ENCODE data around the gene ABI3. TPM values are rescaled to one million over a fixed set of nuclear protein-coding genes. Genes with fewer than 3 reads are reported as not detected.
A peak's percentile ranks its signal among the peaks of the same experiment; 100 is the strongest.

Gene ABI3
- total and polyA plus RNA-seq, 12 donors: 2.4 to 39.9 (median 15.1) TPM

DNA sequence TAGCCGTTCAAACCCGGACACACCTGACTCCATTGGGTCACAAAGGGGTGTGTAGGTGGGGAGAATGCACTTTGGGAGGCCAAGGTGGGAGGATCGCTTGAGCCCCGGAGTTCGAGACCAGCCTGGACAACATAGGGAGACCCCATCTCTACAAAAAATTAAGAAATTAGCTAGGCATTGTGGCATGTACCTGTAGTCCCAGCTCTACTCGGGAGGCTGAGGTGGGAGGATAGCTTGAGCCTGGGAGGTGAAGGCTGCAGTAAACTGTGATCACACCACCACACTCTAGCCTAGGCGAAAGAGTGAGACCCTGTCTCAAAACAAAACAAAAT lies 21.0 kb downstream of the ABI3 start:
- no peak for DNase-seq
- H3K27ac ChIP-seq: no peak overlapping the region
- H3K9me3 ChIP-seq (replicated peaks in 1 of 3): no peaks in the 10 kb centered on the region
- peaks cover 8 to 10% of the 10 kb centered on the region in 2 donors for H3K4me1 ChIP-seq (replicated peaks in 1 of 2)
- intact Hi-C loops (cut with DNase I): no loop called here
- no peak for TF ChIP-seq POLR2A (IDR thresholded peaks at IDR 0.05)
- TF ChIP-seq, protein P1, sequence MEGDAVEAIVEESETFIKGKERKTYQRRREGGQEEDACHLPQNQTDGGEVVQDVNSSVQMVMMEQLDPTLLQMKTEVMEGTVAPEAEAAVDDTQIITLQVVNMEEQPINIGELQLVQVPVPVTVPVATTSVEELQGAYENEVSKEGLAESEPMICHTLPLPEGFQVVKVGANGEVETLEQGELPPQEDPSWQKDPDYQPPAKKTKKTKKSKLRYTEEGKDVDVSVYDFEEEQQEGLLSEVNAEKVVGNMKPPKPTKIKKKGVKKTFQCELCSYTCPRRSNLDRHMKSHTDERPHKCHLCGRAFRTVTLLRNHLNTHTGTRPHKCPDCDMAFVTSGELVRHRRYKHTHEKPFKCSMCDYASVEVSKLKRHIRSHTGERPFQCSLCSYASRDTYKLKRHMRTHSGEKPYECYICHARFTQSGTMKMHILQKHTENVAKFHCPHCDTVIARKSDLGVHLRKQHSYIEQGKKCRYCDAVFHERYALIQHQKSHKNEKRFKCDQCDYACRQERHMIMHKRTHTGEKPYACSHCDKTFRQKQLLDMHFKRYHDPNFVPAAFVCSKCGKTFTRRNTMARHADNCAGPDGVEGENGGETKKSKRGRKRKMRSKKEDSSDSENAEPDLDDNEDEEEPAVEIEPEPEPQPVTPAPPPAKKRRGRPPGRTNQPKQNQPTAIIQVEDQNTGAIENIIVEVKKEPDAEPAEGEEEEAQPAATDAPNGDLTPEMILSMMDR (IDR thresholded peaks at IDR 0.05): no peak
- 65 to 69% (median 68%) methylated on average over 7 of the region's 7 CpGs for WGBS, 4 donors
- H3K4me3 ChIP-seq: peak overlapping the region in 1 of 4 donors; percentile 61
- no peaks in the 10 kb centered on the region for H3K36me3 ChIP-seq (replicated peaks in 1 of 2)
- no peaks in the 10 kb centered on the region for H3K27me3 ChIP-seq

DNA sequence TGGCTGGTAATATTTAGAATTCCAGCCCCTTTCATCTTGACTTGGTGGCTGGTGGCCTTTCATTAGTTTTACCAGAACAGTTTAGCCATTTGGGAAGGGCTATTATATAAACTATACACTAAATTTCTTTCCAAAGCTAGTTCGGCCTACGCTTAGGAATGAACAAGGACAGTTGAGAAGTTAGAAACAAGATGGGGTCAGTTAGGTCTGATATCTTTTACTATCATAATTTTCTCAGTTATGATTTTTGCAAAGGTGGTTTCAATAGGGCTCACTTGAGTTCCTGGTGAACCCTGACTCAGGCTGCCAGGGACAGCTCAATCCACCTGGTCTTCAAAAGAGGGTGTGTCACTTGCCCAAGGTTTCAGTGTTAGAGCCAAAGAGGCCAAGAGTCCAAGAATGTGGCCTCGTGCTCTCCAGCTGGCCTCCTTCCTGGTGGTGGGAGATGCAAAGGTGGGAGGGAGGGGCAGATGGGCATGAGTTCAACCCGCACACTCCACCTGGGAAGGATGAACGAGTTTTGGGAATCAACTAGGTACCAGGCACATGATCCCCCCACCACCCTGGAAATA lies 24.1 kb downstream of the ABI3 start:
- Histone ChIP-seq H3K9me3 (replicated peaks in 1 of 3) (no peaks in the 10 kb centered on the region), H3K27me3 (no peaks in the 10 kb centered on the region), H3K4me1 (replicated peaks in 1 of 2) (peaks cover 8 to 9% of the 10 kb centered on the region in 2 donors), H3K36me3 (replicated peaks in 1 of 2) (no peaks in the 10 kb centered on the region), H3K4me3 (no peak overlapping the region), H3K27ac (no peak overlapping the region)
- intact Hi-C loops (cut with DNase I): no loop called here
- TF ChIP-seq, protein P1 (IDR thresholded peaks at IDR 0.05): no peak
- no peak for TF ChIP-seq POLR2A (IDR thresholded peaks at IDR 0.05)
- DNase-seq: no peak
- WGBS, 4 donors: 76 to 89% (median 80%) methylated on average over 5 of the region's 5 CpGs

DNA sequence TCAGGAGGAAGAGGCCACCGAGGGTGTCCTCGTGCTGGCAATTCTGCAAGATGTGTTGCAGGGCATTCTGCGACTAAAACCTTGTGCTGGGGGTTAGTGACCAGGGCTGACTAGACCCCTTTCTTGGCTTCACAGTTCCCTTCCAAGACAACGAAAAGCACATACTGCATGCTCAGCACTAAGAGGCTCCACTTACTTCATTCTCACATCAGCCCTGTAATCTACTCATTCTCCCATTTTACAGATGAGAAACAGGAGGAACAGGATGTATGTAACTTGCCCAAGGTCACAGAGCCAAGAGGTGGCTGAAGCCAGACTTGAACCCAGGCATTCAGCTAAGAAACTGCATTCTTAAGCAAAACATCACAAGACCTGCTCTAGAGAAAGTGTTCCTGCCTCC lies 25.4 kb downstream of the ABI3 start:
- TF ChIP-seq POLR2A (IDR thresholded peaks at IDR 0.05): no peak
- TF ChIP-seq, protein P1 (IDR thresholded peaks at IDR 0.05): no peak
- no peaks in the 10 kb centered on the region for H3K9me3 ChIP-seq (replicated peaks in 1 of 3)
- 62 to 87% (median 76%) methylated on average over 2 to 4 of the region's 4 CpGs for WGBS, 4 donors
- no peak overlapping the region for H3K27ac ChIP-seq
- intact Hi-C loops (cut with DNase I): no loop called here
- DNase-seq: no peak
- no peaks in the 10 kb centered on the region for H3K27me3 ChIP-seq
- H3K4me3 ChIP-seq: no peak overlapping the region
- H3K4me1 ChIP-seq (replicated peaks in 1 of 2): no peaks in the 10 kb centered on the region
- H3K36me3 ChIP-seq (replicated peaks in 1 of 2): no peaks in the 10 kb centered on the region

DNA sequence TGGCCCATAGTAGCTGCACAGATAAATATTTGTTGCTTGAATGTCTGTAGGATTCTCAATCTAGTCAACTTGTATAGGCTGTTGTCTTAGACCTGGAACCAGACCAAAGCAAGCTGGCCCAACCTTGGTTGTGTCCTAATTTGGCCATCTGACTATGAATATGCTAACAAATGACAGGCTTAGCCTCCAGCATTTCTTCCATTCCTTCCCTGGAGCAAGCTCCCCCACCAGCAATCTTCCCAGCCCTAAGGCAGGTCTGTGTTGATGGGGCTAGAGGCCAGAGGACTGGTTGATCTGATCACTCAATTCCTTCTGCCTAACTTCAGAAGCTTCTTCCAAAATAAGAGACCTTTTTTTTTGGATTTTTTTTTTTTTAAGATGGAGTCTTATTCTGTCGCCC lies 29.5 kb downstream of the ABI3 start:
- intact Hi-C loops (cut with DNase I): no loop called here
- DNase-seq: no peak
- Histone ChIP-seq H3K4me1 (replicated peaks in 1 of 2) (no peaks in the 10 kb centered on the region), H3K4me3 (no peak overlapping the region), H3K27me3 (no peaks in the 10 kb centered on the region), H3K9me3 (replicated peaks in 1 of 3) (no peaks in the 10 kb centered on the region), H3K27ac (no peak overlapping the region), H3K36me3 (replicated peaks in 1 of 2) (no peaks in the 10 kb centered on the region)
- 88 to 100% (median 92%) methylated on average over 1 of the region's 1 CpG for whole genome bisulfite sequencing, 4 donors
- TF ChIP-seq, protein P1 (IDR thresholded peaks at IDR 0.05): no peak
- no peak for TF ChIP-seq POLR2A (IDR thresholded peaks at IDR 0.05)

All from adrenal gland (tissue), 12 donors.